Activated CD4-positive, alpha-beta T cell treated with anti-CD3 and anti-CD28 coated beads, Interleukin-2, Interleukin-4, amounts not matched to agents 100 ng/mL and 50 ng/mL, durations not matched to agents 16 hours and 8 hours (primary cell): ENCODE measurements around the gene CRAT.

Source experiments
- DNase-seq: peaks from one replicate; pipeline ENCODE4 v3.0.0-alpha.2; 2020; ENCODE audit warnings: low spot score

Gene CRAT

GRCh38 chr9:129110740-129111527 lies at the start of gene CRAT, which contains the start of gene PTPA:
Gene CRAT, minus strand, starts transcription at chr9:129110793. Its CDS starts 284 bp downstream, at chr9:129110509.
Gene PTPA, plus strand, starts transcription at chr9:129111415. Its CDS starts 186 bp downstream, at chr9:129111601.
- peak; percentile 97 for DNase-seq

- no peak for DNase-seq
Measured at GRCh38 chr9:129156163-129156562, 45.6 kb upstream of the CRAT start.

GRCh38 chr9:129154866-129155477 lies 44.4 kb upstream of the CRAT start:
- DNase-seq: no peak

- no peak for DNase-seq
Measured at GRCh38 chr9:129151469-129151868, 40.9 kb upstream of the CRAT start.

GRCh38 chr9:129150672-129151211 lies 40.1 kb upstream of the CRAT start:
- no peak for DNase-seq

- DNase-seq: no peak
Measured at GRCh38 chr9:129150122-129150521, 39.5 kb upstream of the CRAT start.

- DNase-seq: no peak
Measured at GRCh38 chr9:129149442-129149841, 38.8 kb upstream of the CRAT start.

GRCh38 chr9:129148463-129149204 lies 38.0 kb upstream of the CRAT start:
- DNase-seq: no peak

- DNase-seq: no peak
Measured at GRCh38 chr9:129146441-129146941, 35.9 kb upstream of the CRAT start.

- DNase-seq: no peak
Measured at GRCh38 chr9:129145841-129146292, 35.3 kb upstream of the CRAT start.

GRCh38 chr9:129145316-129145715 lies 34.7 kb upstream of the CRAT start:
- DNase-seq: no peak

- peak; percentile 77 for DNase-seq
Measured at GRCh38 chr9:129143031-129143927, 32.7 kb upstream of the CRAT start.

GRCh38 chr9:129142138-129142935 lies 31.7 kb upstream of the CRAT start:
- no peak for DNase-seq

- no peak for DNase-seq
Measured at GRCh38 chr9:129141066-129142041, 30.8 kb upstream of the CRAT start.

GRCh38 chr9:129140397-129141065 lies 29.9 kb upstream of the CRAT start:
- no peak for DNase-seq

- DNase-seq: peak; percentile 93
Measured at GRCh38 chr9:129139993-129140396, 29.4 kb upstream of the CRAT start.

- DNase-seq: peak; percentile 90
Measured at GRCh38 chr9:129139233-129139992, 28.8 kb upstream of the CRAT start.
